HG02840 (cell line): ENCODE results near the gene LLGL2.
"Not testable (repeated sequence)": the region's sequence is repeated elsewhere in the genome, so short reads cannot be mapped to it uniquely, and the experiment has no call there.

Source experiments
- ATAC-seq: cut with Tn5 transposase; IDR thresholded peaks from one replicate; pipeline ENCODE4 v1.9.1; 2021; ENCODE audit warnings: mild to moderate bottlenecking, moderate library complexity, moderate number of reproducible peaks; ENCODE audit not compliant: unreplicated experiment, low FRiP score

Gene LLGL2, protein sequence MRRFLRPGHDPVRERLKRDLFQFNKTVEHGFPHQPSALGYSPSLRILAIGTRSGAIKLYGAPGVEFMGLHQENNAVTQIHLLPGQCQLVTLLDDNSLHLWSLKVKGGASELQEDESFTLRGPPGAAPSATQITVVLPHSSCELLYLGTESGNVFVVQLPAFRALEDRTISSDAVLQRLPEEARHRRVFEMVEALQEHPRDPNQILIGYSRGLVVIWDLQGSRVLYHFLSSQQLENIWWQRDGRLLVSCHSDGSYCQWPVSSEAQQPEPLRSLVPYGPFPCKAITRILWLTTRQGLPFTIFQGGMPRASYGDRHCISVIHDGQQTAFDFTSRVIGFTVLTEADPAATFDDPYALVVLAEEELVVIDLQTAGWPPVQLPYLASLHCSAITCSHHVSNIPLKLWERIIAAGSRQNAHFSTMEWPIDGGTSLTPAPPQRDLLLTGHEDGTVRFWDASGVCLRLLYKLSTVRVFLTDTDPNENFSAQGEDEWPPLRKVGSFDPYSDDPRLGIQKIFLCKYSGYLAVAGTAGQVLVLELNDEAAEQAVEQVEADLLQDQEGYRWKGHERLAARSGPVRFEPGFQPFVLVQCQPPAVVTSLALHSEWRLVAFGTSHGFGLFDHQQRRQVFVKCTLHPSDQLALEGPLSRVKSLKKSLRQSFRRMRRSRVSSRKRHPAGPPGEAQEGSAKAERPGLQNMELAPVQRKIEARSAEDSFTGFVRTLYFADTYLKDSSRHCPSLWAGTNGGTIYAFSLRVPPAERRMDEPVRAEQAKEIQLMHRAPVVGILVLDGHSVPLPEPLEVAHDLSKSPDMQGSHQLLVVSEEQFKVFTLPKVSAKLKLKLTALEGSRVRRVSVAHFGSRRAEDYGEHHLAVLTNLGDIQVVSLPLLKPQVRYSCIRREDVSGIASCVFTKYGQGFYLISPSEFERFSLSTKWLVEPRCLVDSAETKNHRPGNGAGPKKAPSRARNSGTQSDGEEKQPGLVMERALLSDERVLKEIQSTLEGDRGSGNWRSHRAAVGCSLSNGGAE

DNA sequence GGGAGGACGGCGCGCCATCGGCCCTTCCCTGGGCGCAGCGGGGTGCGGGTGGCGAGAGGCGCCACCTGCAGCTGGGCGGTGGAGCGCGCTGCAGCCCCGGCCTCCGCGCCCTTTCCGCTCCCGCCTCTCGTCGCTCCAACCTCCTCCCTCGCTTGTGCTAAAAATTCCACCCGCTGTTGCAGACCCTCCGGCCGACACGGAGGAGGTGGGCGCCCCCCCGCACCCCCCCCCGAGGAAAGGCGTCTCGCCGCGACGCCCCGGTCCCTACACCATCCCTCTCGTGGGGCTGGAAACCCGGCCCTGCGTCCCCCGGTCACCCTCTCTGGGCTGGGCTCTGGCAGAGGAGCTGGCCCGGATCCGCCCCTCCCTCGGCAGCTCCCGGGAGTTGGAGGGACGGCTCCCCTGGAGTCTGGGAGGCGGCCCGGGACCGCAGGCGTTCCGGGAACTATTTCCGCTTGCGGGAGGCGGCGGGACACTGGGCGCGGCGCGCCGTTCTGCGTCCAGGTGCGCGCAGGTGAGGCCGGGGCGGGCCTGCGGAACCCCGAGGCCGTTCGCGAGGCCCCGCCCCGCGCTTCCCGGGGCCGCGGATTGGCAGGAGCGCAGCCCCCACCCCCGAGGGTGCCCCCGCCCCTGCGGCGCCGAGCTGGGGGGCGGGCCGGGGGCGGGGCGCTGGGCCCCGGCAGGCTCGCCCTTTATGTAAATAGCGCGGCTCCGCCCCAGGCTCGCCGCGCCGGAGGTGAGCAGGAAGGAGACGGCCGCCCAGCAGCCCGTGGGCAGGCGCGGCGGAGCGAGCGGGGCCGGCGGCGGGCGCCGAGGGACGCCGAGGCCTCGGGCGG, at the start of gene LLGL2:
LLGL2 (plus strand) TSS at position 728 of the 836 bp plus-strand sequence. CDS start 17,730 bp downstream, outside the sequence.
- peak; percentile 88 for ATAC-seq

DNA sequence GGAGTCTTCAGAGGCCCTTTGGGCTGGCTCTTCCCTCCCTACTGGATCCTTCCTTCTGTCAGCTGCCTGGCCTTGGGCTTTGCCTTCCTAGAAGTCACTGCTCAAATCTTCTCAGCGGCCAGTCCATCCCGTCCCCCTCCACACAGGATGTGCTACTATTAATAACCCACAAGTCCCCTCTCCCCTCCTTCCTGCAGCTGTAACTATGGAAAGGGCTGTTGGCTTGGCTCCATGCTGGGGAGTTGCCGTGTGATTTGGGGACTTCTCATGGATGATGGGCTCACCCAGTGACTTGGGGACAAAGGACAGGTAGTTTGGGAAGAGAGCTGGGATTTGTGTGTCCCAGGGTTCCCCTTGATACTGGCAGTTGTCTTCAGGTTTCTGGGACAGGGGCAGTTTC, 49.6 kb upstream of the LLGL2 start:
- no peak for ATAC-seq

- ATAC-seq: no peak
Measured at GRCh38 chr17:75476271-75476671, 49.2 kb upstream of the LLGL2 start.

GRCh38 chr17:75476752-75477489, 48.6 kb upstream of the LLGL2 start:
- no peak for ATAC-seq

GRCh38 chr17:75477490-75477862, 48.0 kb upstream of the LLGL2 start:
- ATAC-seq: not testable (repeated sequence)

DNA sequence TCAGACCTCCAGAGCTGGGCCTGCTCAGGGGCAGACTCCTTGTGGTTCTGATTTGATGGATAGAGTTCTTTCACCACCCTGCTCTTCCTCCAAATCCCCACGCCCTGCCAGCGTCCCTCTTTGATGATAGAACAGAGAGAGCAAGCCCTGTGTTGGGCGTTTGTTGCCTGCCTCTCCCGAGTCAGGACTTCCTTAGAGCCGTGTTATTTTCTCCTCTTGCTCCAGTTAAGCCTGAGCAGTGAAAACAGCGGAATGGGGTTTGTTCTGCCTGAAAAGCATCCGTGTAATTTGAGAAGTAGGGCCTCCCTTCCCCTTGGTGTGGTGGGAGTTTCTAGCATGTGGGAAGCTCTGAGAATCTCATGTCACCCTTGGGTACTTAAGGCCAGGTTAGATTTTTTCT, 47.0 kb upstream of the LLGL2 start:
- no peak for ATAC-seq

GRCh38 chr17:75480281-75480680, 45.2 kb upstream of the LLGL2 start:
- ATAC-seq: no peak

GRCh38 chr17:75481194-75482068, 44.1 kb upstream of the LLGL2 start:
- ATAC-seq: no peak

GRCh38 chr17:75482098-75482942, 43.2 kb upstream of the LLGL2 start:
- ATAC-seq: no peak

DNA sequence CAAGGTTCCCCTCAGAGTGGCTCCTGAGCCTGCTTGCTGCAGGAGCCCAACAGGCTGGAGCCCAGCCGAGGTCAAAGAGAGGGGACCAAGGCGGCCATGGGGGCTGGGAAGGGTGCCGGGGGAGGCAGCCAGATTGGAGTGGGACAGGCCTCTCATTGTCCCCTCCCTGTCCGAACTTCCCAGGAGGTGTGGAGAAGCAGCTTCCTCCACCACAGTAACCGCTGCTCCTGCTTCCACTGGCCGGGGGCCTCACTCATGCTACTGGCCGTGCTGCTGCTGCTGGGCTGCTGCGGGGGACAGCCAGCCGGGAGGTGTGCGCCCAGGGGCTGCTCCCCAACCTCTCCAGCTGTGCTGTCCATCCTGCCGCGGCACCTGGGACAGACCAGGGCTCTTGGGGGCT, 39.8 kb upstream of the LLGL2 start:
- no peak for ATAC-seq

DNA sequence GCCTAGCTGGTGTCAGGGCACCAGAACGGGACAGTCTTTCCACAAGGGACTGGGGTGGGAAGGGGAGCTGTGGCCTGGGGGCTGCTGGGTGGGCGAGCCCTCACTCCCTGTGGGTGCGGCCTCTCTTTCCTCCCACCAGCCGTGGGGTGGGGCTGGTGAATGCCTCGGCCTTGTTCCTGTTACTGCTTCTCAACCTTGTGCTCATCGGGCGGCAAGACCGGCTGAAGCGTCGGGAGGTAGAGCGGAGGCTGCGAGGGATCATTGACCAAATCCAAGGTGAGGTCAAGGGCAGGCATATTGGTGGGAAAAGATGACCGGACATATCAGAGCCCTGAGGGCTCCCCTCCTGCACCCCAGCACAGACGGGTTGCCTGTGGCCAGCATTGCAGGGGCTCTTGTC, 39.3 kb upstream of the LLGL2 start:
- ATAC-seq: no peak

GRCh38 chr17:75486951-75487350, 38.5 kb upstream of the LLGL2 start:
- ATAC-seq: no peak

DNA sequence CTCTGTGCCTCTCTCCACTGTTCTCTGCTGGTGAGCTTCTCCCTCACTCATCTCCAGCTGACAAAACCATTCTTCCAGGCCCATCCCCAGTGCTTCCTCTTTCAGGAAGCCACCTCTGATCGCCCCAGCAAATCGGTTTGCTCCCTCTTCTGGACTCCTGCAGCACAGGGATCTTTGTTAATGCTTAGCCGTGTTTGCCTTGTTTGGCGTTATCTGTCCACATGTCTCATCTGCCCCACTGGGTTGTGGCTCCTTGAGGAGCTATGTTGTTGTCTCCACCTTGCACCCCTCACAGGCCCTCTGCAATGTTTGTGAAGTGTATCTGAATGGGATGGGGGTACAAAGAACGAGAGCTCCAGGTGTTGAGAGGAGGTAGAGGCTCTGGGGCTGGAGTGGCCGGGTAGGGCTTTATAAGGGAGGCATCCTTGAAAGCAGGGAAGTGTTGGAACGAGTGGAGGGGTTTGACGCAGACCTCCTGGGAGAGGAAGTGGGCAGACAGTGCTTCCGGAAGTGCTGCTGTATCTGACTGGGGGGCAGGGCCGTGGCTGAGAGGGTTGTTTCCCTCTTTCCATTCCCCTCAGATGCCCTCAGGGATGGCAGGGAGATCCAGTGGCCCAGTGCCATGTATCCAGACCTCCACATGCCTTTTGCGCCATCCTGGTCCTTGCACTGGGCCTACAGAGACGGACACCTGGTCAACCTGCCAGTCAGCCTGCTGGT, 38.0 kb upstream of the LLGL2 start:
- ATAC-seq: no peak

DNA sequence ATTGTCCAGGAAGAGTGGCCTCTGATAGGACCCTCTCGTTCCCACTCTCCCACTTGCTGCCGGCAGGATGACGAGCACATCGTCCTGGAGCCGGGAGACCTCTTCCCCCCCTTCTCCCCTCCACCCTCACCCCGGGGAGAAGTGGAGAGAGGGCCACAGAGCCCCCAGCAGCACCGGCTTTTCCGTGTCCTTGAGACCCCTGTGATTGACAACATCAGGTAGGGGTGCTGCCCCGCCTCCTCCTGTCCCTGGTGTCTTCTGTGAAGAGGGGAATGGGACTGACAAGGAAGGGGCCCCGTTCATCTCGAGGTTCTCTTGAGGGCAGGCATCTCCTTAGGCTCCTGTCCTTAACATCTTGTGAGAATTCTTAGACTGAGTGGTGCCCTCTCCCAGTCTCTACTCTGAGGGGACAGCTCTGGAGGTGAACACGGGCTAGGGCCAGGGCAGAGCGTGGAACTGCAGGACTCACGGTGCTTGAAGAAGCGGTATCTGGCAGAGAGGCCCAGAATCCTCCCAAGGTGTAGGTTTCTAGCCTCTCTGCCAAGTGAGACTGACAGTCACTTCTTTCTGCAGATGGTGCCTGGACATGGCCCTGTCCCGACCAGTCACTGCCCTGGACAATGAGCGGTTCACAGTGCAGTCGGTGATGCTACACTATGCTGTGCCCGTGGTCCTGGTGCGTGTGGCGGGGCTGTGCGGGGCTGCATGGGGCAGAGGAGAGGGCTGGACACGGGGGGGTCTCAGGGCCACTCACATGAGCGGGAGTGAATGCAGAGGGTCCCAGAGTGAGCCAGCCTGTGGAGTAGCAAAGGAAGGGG, 36.6 kb upstream of the LLGL2 start:
- ATAC-seq: no peak

DNA sequence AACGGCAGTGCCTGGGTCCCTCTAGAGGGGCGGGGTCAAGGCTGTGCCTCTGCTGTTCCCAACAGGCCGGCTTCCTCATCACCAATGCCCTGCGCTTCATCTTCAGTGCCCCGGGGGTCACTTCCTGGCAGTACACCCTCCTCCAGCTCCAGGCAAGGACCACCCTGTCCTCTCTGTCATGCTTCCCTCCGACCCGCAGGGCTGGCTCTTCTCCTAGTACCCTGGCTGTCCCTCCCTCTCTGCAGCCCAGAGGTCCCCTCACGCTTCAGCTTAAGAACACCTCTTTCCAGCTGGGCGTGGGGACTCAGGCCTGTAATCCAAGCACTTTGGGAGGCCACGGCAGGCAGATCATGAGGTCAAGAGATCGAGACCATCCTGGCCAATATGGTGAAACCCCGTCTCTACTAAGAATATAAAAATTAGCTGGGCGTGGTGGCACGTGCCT, 36.0 kb upstream of the LLGL2 start:
- ATAC-seq: no peak

- no peak for ATAC-seq
Measured at GRCh38 chr17:75490173-75490743, 35.2 kb upstream of the LLGL2 start.
